Neural cell (in vitro differentiated cells): ENCODE results near the gene MANF. TPM values are rescaled to one million over a fixed set of nuclear protein-coding genes. Genes with fewer than 3 reads are reported as not detected.

ENCODE experiments used
- H2AFZ ChIP-seq: fragments of 200-600, 300-800 bp; sonication (generic), shearing (Covaris generic); 2 replicates; pipeline ENCODE4 v1.6.0; 2014; ENCODE audit warnings: low read depth, mild to moderate bottlenecking, antibody characterized with exemption, low read length, moderate library complexity
- H3F3A ChIP-seq: fragments of 200-600 bp; shearing (Covaris generic); 2 replicates; pipeline ENCODE4 v1.6.1; 2016; ENCODE audit warnings: mild to moderate bottlenecking, moderate library complexity, mixed read lengths, antibody characterized with exemption, low read length; ENCODE audit not compliant: insufficient read depth, poor library complexity, severe bottlenecking
- H3K27ac ChIP-seq: fragments of 200-600, 300-800 bp; sonication (generic), shearing (Covaris generic); 2 replicates; pipeline ENCODE4 v1.5.1; 2014; ENCODE audit warnings: mild to moderate bottlenecking, low read length, moderate library complexity
- H3K27me3 ChIP-seq: fragments of 300-800, 200-600 bp; sonication (generic), shearing (Covaris generic); 2 replicates; pipeline ENCODE4 v1.6.0; 2014; ENCODE audit warnings: mild to moderate bottlenecking, low read depth, low read length, moderate library complexity; ENCODE audit not compliant: insufficient read depth
- H3K36me3 ChIP-seq: fragments of 300-800, 200-600 bp; sonication (generic), shearing (Covaris generic); 2 replicates; pipeline ENCODE4 v1.5.1; 2014; ENCODE audit warnings: mild to moderate bottlenecking, antibody characterized with exemption, low read length, moderate library complexity; ENCODE audit not compliant: insufficient read depth
- H3K4me2 ChIP-seq: fragments of 300-800, 200-600 bp; sonication (generic), shearing (Covaris generic); 2 replicates; pipeline ENCODE4 v1.6.0; 2014; ENCODE audit warnings: mild to moderate bottlenecking, low read length
- H3K4me3 ChIP-seq: fragments of 300-800, 200-600 bp; sonication (generic), shearing (Covaris generic); 2 replicates; pipeline ENCODE4 v1.5.1; 2014; ENCODE audit warnings: mild to moderate bottlenecking, low read length, moderate library complexity
- H3K79me2 ChIP-seq: fragments of 200-600 bp; shearing (Covaris generic); replicated peaks from 2 replicates; pipeline ENCODE4 v1.6.0; 2014; ENCODE audit warnings: mild to moderate bottlenecking, low read length, moderate library complexity; ENCODE audit not compliant: insufficient read depth
- H3K9ac ChIP-seq: fragments of 300-800, 200-600 bp; sonication (generic), shearing (Covaris generic); 2 replicates; pipeline ENCODE4 v1.6.1; 2016; ENCODE audit warnings: mild to moderate bottlenecking, low read length, mixed read lengths
- H3K9me2 ChIP-seq: fragments of 200-600 bp; shearing (Covaris generic); 2 replicates; pipeline ENCODE4 v1.6.1; 2016; ENCODE audit warnings: mild to moderate bottlenecking, low read length, mixed read lengths; ENCODE audit not compliant: insufficient read depth
- H3K9me3 ChIP-seq: fragments of 200-600, 300-800 bp; sonication (generic), shearing (Covaris generic); 2 replicates; pipeline ENCODE4 v1.6.1; 2016; ENCODE audit warnings: mild to moderate bottlenecking, mixed run types, low read length, moderate library complexity, mixed read lengths
- H4K20me1 ChIP-seq: fragments of 200-600 bp; shearing (Covaris generic); 2 replicates; pipeline ENCODE4 v1.6.1; 2016; ENCODE audit warnings: mild to moderate bottlenecking, mixed run types; ENCODE audit not compliant: insufficient read depth
- EP300 ChIP-seq: fragments of 450-650 bp; conservative IDR thresholded peaks from 2 replicates; pipeline ENCODE4 v1.6.1; 2014; ENCODE audit warnings: antibody characterized with exemption, mild to moderate bottlenecking, moderate library complexity; ENCODE audit not compliant: poor library complexity, severe bottlenecking
- EZH2 ChIP-seq: fragments of 200-600, 300-800 bp; shearing (Covaris generic), sonication (generic); IDR thresholded peaks from 2 replicates; pipeline ENCODE4 v1.6.1; 2014; ENCODE audit warnings: antibody characterized with exemption, low read length, borderline replicate concordance, mild to moderate bottlenecking; ENCODE audit not compliant: insufficient read depth, poor library complexity, severe bottlenecking
- MXI1 ChIP-seq: fragments of 450-650 bp; conservative IDR thresholded peaks from 2 replicates; pipeline ENCODE4 v1.6.1; 2014; ENCODE audit warnings: antibody characterized with exemption, mild to moderate bottlenecking; ENCODE audit not compliant: poor library complexity, severe bottlenecking
- POLR2AphosphoS5 ChIP-seq: IDR thresholded peaks from 2 replicates; pipeline ENCODE4 v1.6.1; 2012
- RAD21 ChIP-seq: fragments of 450-650 bp; conservative IDR thresholded peaks from 2 replicates; pipeline ENCODE4 v1.6.1; 2014; ENCODE audit warnings: antibody characterized with exemption, mild to moderate bottlenecking, moderate library complexity
- REST ChIP-seq: IDR thresholded peaks from 2 replicates; pipeline ENCODE4 v1.6.1; 2012; ENCODE audit warnings: borderline replicate concordance
- SMC3 ChIP-seq: fragments of 450-650 bp; conservative IDR thresholded peaks from 2 replicates; pipeline ENCODE4 v1.6.1; 2014; ENCODE audit warnings: antibody characterized with exemption, mild to moderate bottlenecking, moderate library complexity; ENCODE audit not compliant: poor library complexity
- TAF1 ChIP-seq: IDR thresholded peaks from 2 replicates; pipeline ENCODE4 v1.6.1; 2012; ENCODE audit warnings: low read depth
- polyA plus RNA-seq: library from polyadenylated mRNA; depleted of rRNA; stranded (reverse); fragments of >200 nt; gene quantifications from 2 replicates; pipeline ENCODE4 v1.2.3, GENCODE V29; 2014
- TF ChIP-seq, protein P1 (sequence below): fragments of 450-650 bp; IDR thresholded peaks from 2 replicates; pipeline ENCODE4 v1.5.1; 2014; ENCODE audit warnings: antibody characterized with exemption, mild to moderate bottlenecking, moderate library complexity; ENCODE audit not compliant: poor library complexity, severe bottlenecking

MANF gene
- polyA plus RNA-seq, 1 donor from 2014 or later: 77.3 TPM

- Histone ChIP-seq H2AFZ (no peak overlapping the region), H3K27ac (no peak overlapping the region), H3K36me3 (peaks cover 7% of the 10 kb centered on the region), H3K9me2 (no peaks in the 10 kb centered on the region), H3K79me2 (no peaks in the 10 kb centered on the region), H3F3A (no peaks in the 10 kb centered on the region), H4K20me1 (no peaks in the 10 kb centered on the region), H3K4me3 (no peak overlapping the region), H3K9ac (no peak overlapping the region), H3K9me3 (no peaks in the 10 kb centered on the region), H3K27me3 (no peaks in the 10 kb centered on the region), H3K4me2 (no peak overlapping the region)
- no peak for TF ChIP-seq RAD21
- no peak for TF ChIP-seq POLR2AphosphoS5
- no peak for TF ChIP-seq MXI1
These were observed 24.3 kb upstream of the MANF start for GRCh38 chr3:51360806-51361205.

DNA sequence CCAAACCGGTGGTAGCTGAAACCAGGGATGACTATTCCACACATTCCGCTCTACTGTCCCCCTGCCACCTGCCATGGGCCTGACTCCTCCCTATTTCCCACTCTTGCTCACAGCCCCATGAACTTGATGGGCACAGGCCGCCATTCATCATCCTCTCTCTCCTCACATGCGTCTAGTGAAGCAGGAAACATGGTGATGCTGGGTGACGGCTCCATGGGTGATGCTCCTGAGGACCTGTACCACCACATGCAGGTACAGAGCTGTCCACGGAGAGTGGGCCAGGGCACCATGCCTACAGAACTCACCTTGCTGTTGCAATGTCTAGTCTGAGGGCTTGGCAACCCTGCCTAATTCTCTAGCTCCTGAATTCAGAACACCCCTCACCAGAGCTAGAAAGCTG, 23.3 kb upstream of the MANF start:
- Histone ChIP-seq H3K27me3 (no peaks in the 10 kb centered on the region), H3K9ac (no peak overlapping the region), H3K27ac (no peak overlapping the region), H3K4me2 (no peak overlapping the region), H3K9me3 (no peaks in the 10 kb centered on the region), H3K4me3 (no peak overlapping the region), H3K9me2 (no peaks in the 10 kb centered on the region), H3K79me2 (no peaks in the 10 kb centered on the region), H4K20me1 (no peaks in the 10 kb centered on the region), H3K36me3 (peaks cover 7% of the 10 kb centered on the region), H2AFZ (no peak overlapping the region), H3F3A (no peaks in the 10 kb centered on the region)
- TF ChIP-seq RAD21: no peak
- TF ChIP-seq, protein P1, sequence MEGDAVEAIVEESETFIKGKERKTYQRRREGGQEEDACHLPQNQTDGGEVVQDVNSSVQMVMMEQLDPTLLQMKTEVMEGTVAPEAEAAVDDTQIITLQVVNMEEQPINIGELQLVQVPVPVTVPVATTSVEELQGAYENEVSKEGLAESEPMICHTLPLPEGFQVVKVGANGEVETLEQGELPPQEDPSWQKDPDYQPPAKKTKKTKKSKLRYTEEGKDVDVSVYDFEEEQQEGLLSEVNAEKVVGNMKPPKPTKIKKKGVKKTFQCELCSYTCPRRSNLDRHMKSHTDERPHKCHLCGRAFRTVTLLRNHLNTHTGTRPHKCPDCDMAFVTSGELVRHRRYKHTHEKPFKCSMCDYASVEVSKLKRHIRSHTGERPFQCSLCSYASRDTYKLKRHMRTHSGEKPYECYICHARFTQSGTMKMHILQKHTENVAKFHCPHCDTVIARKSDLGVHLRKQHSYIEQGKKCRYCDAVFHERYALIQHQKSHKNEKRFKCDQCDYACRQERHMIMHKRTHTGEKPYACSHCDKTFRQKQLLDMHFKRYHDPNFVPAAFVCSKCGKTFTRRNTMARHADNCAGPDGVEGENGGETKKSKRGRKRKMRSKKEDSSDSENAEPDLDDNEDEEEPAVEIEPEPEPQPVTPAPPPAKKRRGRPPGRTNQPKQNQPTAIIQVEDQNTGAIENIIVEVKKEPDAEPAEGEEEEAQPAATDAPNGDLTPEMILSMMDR: no peak
- no peak for TF ChIP-seq EZH2
- TF ChIP-seq MXI1: no peak
- TF ChIP-seq TAF1: no peak
- no peak for TF ChIP-seq REST
- no peak for TF ChIP-seq SMC3
- no peak for TF ChIP-seq EP300
- no peak for TF ChIP-seq POLR2AphosphoS5

DNA sequence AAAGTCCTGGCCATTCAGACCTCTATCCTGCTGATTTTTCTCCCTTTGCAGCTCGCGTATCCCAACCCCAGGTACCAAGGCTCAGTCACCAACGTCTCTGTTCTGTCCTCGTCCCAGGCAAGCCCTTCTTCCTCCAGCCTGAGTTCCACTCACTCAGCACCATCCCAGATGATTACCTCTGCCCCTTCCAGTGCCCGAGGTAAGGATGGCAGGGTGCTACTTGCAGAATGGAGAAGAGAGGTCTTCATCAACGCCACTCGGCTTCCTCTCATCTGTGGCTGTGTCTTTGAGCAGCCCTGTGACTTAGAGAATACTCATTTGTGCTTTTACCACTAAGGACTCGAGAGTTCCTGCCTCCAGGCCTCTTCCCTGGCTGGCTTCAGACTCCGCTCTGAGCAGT, 22.6 kb upstream of the MANF start:
- Histone ChIP-seq H3K27ac (no peak overlapping the region), H4K20me1 (no peaks in the 10 kb centered on the region), H3K9me3 (no peaks in the 10 kb centered on the region), H3F3A (no peaks in the 10 kb centered on the region), H3K27me3 (no peaks in the 10 kb centered on the region), H3K9me2 (no peaks in the 10 kb centered on the region), H3K36me3 (peaks cover 7% of the 10 kb centered on the region), H3K79me2 (no peaks in the 10 kb centered on the region), H2AFZ (no peak overlapping the region), H3K4me2 (no peak overlapping the region), H3K9ac (no peak overlapping the region), H3K4me3 (no peak overlapping the region)
- TF ChIP-seq REST (no peak), EZH2 (no peak), SMC3 (no peak), POLR2AphosphoS5 (no peak), RAD21 (no peak), MXI1 (no peak), EP300 (no peak), TAF1 (no peak)
- TF ChIP-seq, protein P1: no peak
